ENCODE data around the gene TTC7B. TPM values are rescaled to one million over a fixed set of nuclear protein-coding genes. Genes with fewer than 3 reads are reported as not detected.

Gene TTC7B
- total RNA-seq, 1 donor from 2014 or later: 20.6 TPM

DNA sequence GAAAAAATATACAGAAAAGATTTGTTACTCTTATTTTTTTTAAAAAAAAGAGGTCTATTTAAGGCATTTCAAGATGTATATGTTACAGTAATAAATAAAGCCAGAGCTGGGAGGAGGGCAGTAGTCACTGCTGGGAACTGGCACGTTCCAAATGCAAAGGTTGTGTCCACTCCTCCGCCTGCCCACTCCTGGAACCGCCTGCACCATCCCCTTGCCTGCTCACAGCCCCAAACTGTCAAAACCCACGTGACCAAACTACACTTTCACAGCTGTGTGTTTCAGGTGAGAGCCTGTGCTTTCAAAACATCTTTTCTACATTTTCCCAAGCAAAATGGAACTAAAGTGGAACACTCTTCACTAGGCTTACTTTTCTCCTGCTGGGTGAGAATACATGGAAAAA, 160.4 kb downstream of the TTC7B start:
- Histone ChIP-seq H3K9ac (no peak overlapping the region), H3F3A (ENCODE audit: low read depth) (no peaks in the 10 kb centered on the region), H3K27me3 (no peaks in the 10 kb centered on the region), H3K36me3 (no peaks in the 10 kb centered on the region), H2AFZ (replicated peaks) (no peak overlapping the region), H4K20me1 (ENCODE audit: low read depth) (no peaks in the 10 kb centered on the region), H3K9me3 (ENCODE audit: low read depth) (no peaks in the 10 kb centered on the region), H3K79me2 (ENCODE audit: low read depth) (no peaks in the 10 kb centered on the region), H3K4me1 (peaks cover 12% of the 10 kb centered on the region), H3K27ac (no peak overlapping the region), H3K4me3 (no peak overlapping the region), H3K4me2 (no peak overlapping the region)
- TF ChIP-seq, protein P1, sequence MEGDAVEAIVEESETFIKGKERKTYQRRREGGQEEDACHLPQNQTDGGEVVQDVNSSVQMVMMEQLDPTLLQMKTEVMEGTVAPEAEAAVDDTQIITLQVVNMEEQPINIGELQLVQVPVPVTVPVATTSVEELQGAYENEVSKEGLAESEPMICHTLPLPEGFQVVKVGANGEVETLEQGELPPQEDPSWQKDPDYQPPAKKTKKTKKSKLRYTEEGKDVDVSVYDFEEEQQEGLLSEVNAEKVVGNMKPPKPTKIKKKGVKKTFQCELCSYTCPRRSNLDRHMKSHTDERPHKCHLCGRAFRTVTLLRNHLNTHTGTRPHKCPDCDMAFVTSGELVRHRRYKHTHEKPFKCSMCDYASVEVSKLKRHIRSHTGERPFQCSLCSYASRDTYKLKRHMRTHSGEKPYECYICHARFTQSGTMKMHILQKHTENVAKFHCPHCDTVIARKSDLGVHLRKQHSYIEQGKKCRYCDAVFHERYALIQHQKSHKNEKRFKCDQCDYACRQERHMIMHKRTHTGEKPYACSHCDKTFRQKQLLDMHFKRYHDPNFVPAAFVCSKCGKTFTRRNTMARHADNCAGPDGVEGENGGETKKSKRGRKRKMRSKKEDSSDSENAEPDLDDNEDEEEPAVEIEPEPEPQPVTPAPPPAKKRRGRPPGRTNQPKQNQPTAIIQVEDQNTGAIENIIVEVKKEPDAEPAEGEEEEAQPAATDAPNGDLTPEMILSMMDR (IDR thresholded peaks at IDR 0.05): no peak
- no peak for TF ChIP-seq EZH2 (IDR thresholded peaks at IDR 0.05)
- TF ChIP-seq EZH2phosphoT487 (IDR thresholded peaks at IDR 0.05): no peak
- Mint-ChIP-seq H3K27ac (no peak overlapping the region), H3K36me3 (peaks cover 16% of the 10 kb centered on the region), H3K27me3 (ENCODE audit: insufficient read depth, low read depth) (no peaks in the 10 kb centered on the region), H3K9me3 (no peaks in the 10 kb centered on the region), H3K4me1 (peaks cover 13% of the 10 kb centered on the region), H3K4me3 (no peak overlapping the region)
- no peak for DNase-seq (ENCODE audit: low spot score)

DNA sequence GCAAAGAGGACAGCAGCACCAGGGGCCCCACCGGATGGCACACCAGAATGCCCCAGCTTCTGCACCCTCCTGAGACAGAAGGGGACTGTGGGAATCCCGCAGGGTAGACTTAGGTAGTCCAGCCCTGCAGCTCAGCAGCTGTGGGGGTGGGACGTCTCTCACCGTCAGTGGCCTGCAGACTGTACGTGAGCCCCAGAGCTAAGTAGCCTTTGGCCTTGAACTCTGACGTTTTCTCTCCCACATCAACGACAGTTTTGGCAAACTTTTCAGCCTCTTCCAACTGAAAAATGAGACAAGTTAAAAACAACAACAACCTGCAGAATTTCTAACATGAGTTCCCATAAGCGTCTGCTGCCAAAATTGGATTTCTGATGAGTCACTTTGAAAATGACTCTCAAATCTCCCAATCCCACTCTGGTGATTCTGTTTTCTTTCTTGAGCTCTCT, 161.4 kb downstream of the TTC7B start:
- no peaks in the 10 kb centered on the region for H3K27me3 ChIP-seq
- no peaks in the 10 kb centered on the region for H3K9me3 ChIP-seq (ENCODE audit: low read depth)
- no peaks in the 10 kb centered on the region for H4K20me1 ChIP-seq (ENCODE audit: low read depth)
- Mint-ChIP-seq H3K4me1 (peaks cover 8% of the 10 kb centered on the region), H3K27ac (peak overlapping the region; percentile 10), H3K9me3 (no peaks in the 10 kb centered on the region), H3K4me3 (no peak overlapping the region), H3K36me3 (peaks cover 19% of the 10 kb centered on the region), H3K27me3 (ENCODE audit: insufficient read depth, low read depth) (peaks cover under 1% of the 10 kb centered on the region)
- no peak overlapping the region for H3K9ac ChIP-seq
- TF ChIP-seq, protein P1 (IDR thresholded peaks at IDR 0.05): no peak
- no peak for TF ChIP-seq EZH2 (IDR thresholded peaks at IDR 0.05)
- TF ChIP-seq EZH2phosphoT487 (IDR thresholded peaks at IDR 0.05): no peak
- H3K4me1 ChIP-seq: peaks cover 9% of the 10 kb centered on the region
- no peak overlapping the region for H3K4me2 ChIP-seq
- no peaks in the 10 kb centered on the region for H3F3A ChIP-seq (ENCODE audit: low read depth)
- no peak overlapping the region for H3K27ac ChIP-seq
- no peak overlapping the region for H2AFZ ChIP-seq (replicated peaks)
- no peak for DNase-seq (ENCODE audit: low spot score)
- no peaks in the 10 kb centered on the region for H3K79me2 ChIP-seq (ENCODE audit: low read depth)
- H3K36me3 ChIP-seq: no peaks in the 10 kb centered on the region
- no peak overlapping the region for H3K4me3 ChIP-seq

DNA sequence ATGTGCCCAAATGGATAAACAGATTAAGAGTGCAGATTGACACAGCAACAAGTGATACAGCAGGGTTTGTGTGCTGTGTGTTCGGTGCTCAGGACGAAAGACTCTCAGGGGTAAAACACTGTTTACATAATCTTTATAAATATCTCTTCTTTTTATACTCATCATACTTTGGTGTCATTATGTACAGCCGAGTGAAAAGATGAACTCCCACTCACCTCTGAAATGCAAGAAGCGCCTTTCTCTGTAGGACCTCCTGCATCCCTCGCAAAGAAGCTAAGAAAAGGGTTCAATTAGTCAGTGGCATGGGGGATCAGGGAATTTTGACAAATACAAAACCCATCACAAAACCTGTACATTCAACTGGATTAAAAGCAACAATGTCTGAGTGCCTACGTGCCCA, 163.6 kb downstream of the TTC7B start:
- no peaks in the 10 kb centered on the region for H3F3A ChIP-seq (ENCODE audit: low read depth)
- no peaks in the 10 kb centered on the region for H3K9me3 ChIP-seq (ENCODE audit: low read depth)
- Mint-ChIP-seq H3K4me3 (no peak overlapping the region), H3K27ac (no peak overlapping the region), H3K4me1 (peaks cover 8% of the 10 kb centered on the region), H3K9me3 (no peaks in the 10 kb centered on the region), H3K36me3 (peaks cover 15% of the 10 kb centered on the region), H3K27me3 (ENCODE audit: insufficient read depth, low read depth) (peaks cover 2% of the 10 kb centered on the region)
- H3K4me1 ChIP-seq: peaks cover 9% of the 10 kb centered on the region
- H4K20me1 ChIP-seq (ENCODE audit: low read depth): no peaks in the 10 kb centered on the region
- H3K27me3 ChIP-seq: no peaks in the 10 kb centered on the region
- H3K27ac ChIP-seq: no peak overlapping the region
- H3K79me2 ChIP-seq (ENCODE audit: low read depth): no peaks in the 10 kb centered on the region
- no peak overlapping the region for H3K4me3 ChIP-seq
- H3K4me2 ChIP-seq: no peak overlapping the region
- no peak overlapping the region for H2AFZ ChIP-seq (replicated peaks)
- DNase-seq (ENCODE audit: low spot score): no peak
- TF ChIP-seq EZH2 (IDR thresholded peaks at IDR 0.05) (no peak), EZH2phosphoT487 (IDR thresholded peaks at IDR 0.05) (no peak)
- TF ChIP-seq, protein P1 (IDR thresholded peaks at IDR 0.05): no peak
- no peaks in the 10 kb centered on the region for H3K36me3 ChIP-seq
- H3K9ac ChIP-seq: no peak overlapping the region

Data from neural progenitor cell (in vitro differentiated cells).